GM23338 (cell line): ENCODE data around the gene RABGAP1L. TPM values are rescaled to one million over a fixed set of nuclear protein-coding genes. Genes with fewer than 3 reads are reported as not detected.

Experiments
- ATAC-seq: fragments of 200-7000 bp; cut with Tn5 transposase; 3 replicates; pipeline ENCODE4 v1.9.1; 2020
- DNase-seq: peaks from one replicate; pipeline ENCODE4 v3.0.0-alpha.2; 2015; ENCODE audit warnings: low spot score
- H2AFZ ChIP-seq: fragments of 200-600 bp; sonication (generic); 2 replicates; pipeline ENCODE4 v1.8.0; 2016; ENCODE audit warnings: antibody characterized with exemption, mild to moderate bottlenecking, moderate library complexity
- H3F3A ChIP-seq: fragments of 200-600 bp; sonication (generic); replicated peaks from 2 replicates; pipeline ENCODE4 v1.8.0; 2017; ENCODE audit warnings: antibody characterized with exemption, mixed run types, low read depth
- H3K27ac ChIP-seq: fragments of 200-600 bp; sonication (generic); 2 replicates; pipeline ENCODE4 v1.6.1; 2016; ENCODE audit warnings: low read depth
- H3K27me3 ChIP-seq: fragments of 200-600 bp; sonication (generic); 2 replicates; pipeline ENCODE4 v1.8.0; 2016; ENCODE audit warnings: mild to moderate bottlenecking, mixed run types, moderate library complexity; ENCODE audit not compliant: insufficient read depth
- H3K36me3 ChIP-seq: fragments of 200-600 bp; sonication (generic); 2 replicates; pipeline ENCODE4 v1.8.0; 2016; ENCODE audit warnings: mild to moderate bottlenecking; ENCODE audit not compliant: insufficient read depth
- H3K4me1 ChIP-seq: fragments of 200-600 bp; sonication (generic); 2 replicates; pipeline ENCODE4 v1.8.0; 2016; ENCODE audit warnings: mild to moderate bottlenecking, moderate library complexity; ENCODE audit not compliant: insufficient read depth
- H3K4me2 ChIP-seq: fragments of 200-600 bp; sonication (generic); 2 replicates; pipeline ENCODE4 v1.7.1; 2017; ENCODE audit warnings: mixed run types
- H3K4me3 ChIP-seq: fragments of 200-600 bp; sonication (generic); 2 replicates; pipeline ENCODE4 v1.6.1; 2016; ENCODE audit warnings: mixed run types
- H3K79me2 ChIP-seq: fragments of 200-600 bp; sonication (generic); replicated peaks from 2 replicates; pipeline ENCODE4 v1.8.0; 2017; ENCODE audit warnings: mild to moderate bottlenecking; ENCODE audit not compliant: insufficient read depth
- H3K9me2 ChIP-seq: fragments of 200-600 bp; sonication (generic); 2 replicates; pipeline ENCODE4 v1.8.0; 2017; ENCODE audit not compliant: insufficient read depth
- H4K20me1 ChIP-seq: fragments of 200-600 bp; sonication (generic); replicated peaks from 2 replicates; pipeline ENCODE4 v1.8.0; 2017; ENCODE audit warnings: mild to moderate bottlenecking; ENCODE audit not compliant: insufficient read depth
- H3K27ac Mint-ChIP-seq: 2 replicates; pipeline ENCODE4 v1.8.0; 2020; ENCODE audit warnings: inconsistent platforms, mild to moderate bottlenecking, moderate library complexity, mixed read lengths
- H3K27me3 Mint-ChIP-seq: 3 replicates; pipeline ENCODE4 v1.8.0; 2022; ENCODE audit warnings: low read depth, mild to moderate bottlenecking, moderate library complexity, mixed read lengths, inconsistent platforms; ENCODE audit not compliant: insufficient read depth, poor library complexity
- H3K36me3 Mint-ChIP-seq: 3 replicates; pipeline ENCODE4 v1.8.0; 2021; ENCODE audit warnings: low read depth, mild to moderate bottlenecking, inconsistent platforms, moderate library complexity, mixed read lengths
- H3K4me1 Mint-ChIP-seq: 3 replicates; pipeline ENCODE4 v1.8.0; 2020; ENCODE audit warnings: mild to moderate bottlenecking, inconsistent platforms, mixed read lengths
- H3K4me3 Mint-ChIP-seq: 3 replicates; pipeline ENCODE4 v1.8.0; 2021; ENCODE audit warnings: moderate library complexity, mild to moderate bottlenecking, inconsistent platforms, mixed read lengths
- H3K9me3 Mint-ChIP-seq: 3 replicates; pipeline ENCODE4 v1.8.0; 2020; ENCODE audit warnings: moderate library complexity, mild to moderate bottlenecking, inconsistent platforms, mixed read lengths
- CREB1 ChIP-seq: fragments of 250-450 bp; sonication (Bioruptor Pico); IDR thresholded peaks from 2 replicates; pipeline ENCODE4 v1.5.0; 2020; ENCODE audit warnings: low read depth, mild to moderate bottlenecking, moderate library complexity
- CTCF ChIP-seq, 2 experiments: fragments of 200-600 bp in 1 of 2; sonication (generic) in 1 of 2; conservative IDR thresholded peaks; 2 replicates each; pipeline versions ENCODE4 v1.5.1 to v1.6.1; 2016 to 2017; ENCODE audit warnings: antibody characterized with exemption in 2 of 2, low read depth in 2 of 2, mild to moderate bottlenecking in 2 of 2, moderate library complexity in 1 of 2
- EZH2 ChIP-seq: fragments of 200-600 bp; sonication (generic); IDR thresholded peaks from one replicate; pipeline ENCODE4 v1.8.0; 2017; ENCODE audit warnings: antibody characterized with exemption, mild to moderate bottlenecking, low read depth; ENCODE audit not compliant: unreplicated experiment
- JUNB ChIP-seq: IDR thresholded peaks from one replicate; pipeline ENCODE4 v1.6.1; 2016; ENCODE audit warnings: antibody characterized with exemption; ENCODE audit not compliant: unreplicated experiment
- NANOG ChIP-seq: IDR thresholded peaks from 2 replicates; pipeline ENCODE4 v1.6.1; 2016; ENCODE audit warnings: antibody characterized with exemption, borderline replicate concordance
- POLR2AphosphoS5 ChIP-seq: IDR thresholded peaks from 2 replicates; pipeline ENCODE4 v1.6.1; 2016; ENCODE audit warnings: antibody characterized with exemption, low read depth
- REST ChIP-seq: IDR thresholded peaks from one replicate; pipeline ENCODE4 v1.6.1; 2018; ENCODE audit warnings: antibody characterized with exemption; ENCODE audit not compliant: unreplicated experiment
- ZNF114 ChIP-seq: fragments of 250-450 bp; sonication (Bioruptor Pico); IDR thresholded peaks from 2 replicates; pipeline ENCODE4 v1.5.0; 2020; ENCODE audit warnings: mild to moderate bottlenecking, moderate library complexity
- ZNF331 ChIP-seq: fragments of 250-450 bp; sonication (Bioruptor Pico); IDR thresholded peaks from 2 replicates; pipeline ENCODE4 v1.5.0; 2020; ENCODE audit warnings: low read depth, mild to moderate bottlenecking, moderate library complexity
- polyA plus RNA-seq: library from polyadenylated mRNA; unstranded; fragments of >200 nt; fragmentation: Nextera tagmentation; extraction: Ambion mirVana; gene quantifications from 2 replicates; pipeline ENCODE4 v1.2.1, GENCODE V29; 2016
- total RNA-seq: library from RNA; depleted of rRNA; stranded (reverse); fragments of >200 nt; shearing (Covaris generic); gene quantifications from 2 replicates; pipeline ENCODE4 v1.2.3, GENCODE V29; 2014

Gene RABGAP1L
- total and polyA plus RNA-seq, 2 experiments from 2014 or later, result 83.2 to 136 TPM

- TF ChIP-seq JUNB (no peak), CREB1 (CRISPR knock-in tag) (no peak), ZNF331 (CRISPR knock-in tag) (no peak), ZNF114 (CRISPR knock-in tag) (no peak), REST (no peak), EZH2 (no peak), NANOG (no peak)
These were observed 760.8 kb downstream of the RABGAP1L start (continued) for GRCh38 chr1:174920093-174920492.

GRCh38 chr1:174922121-174922520, 762.8 kb downstream of the RABGAP1L start:
- H3K4me1 ChIP-seq, result no peaks in the 10 kb centered on the region
- H3K9me3 Mint-ChIP-seq, result peaks cover 6% of the 10 kb centered on the region; the same call in 2 of the 3 replicates
- peaks cover 9% of the 10 kb centered on the region; the same call in 1 of the 2 replicates for H3F3A ChIP-seq
- no peak overlapping the region for H3K27ac Mint-ChIP-seq
- H3K4me2 ChIP-seq, result no peak overlapping the region
- peaks cover 99% of the 10 kb centered on the region for H3K79me2 ChIP-seq
- DNase-seq (no peak), ATAC-seq (no peak)
- no peaks in the 10 kb centered on the region for H3K27me3 ChIP-seq
- no peak overlapping the region for H3K4me3 ChIP-seq
- H3K36me3 Mint-ChIP-seq, result peaks cover 67% of the 10 kb centered on the region
- H3K4me3 Mint-ChIP-seq, result no peak overlapping the region
- peak overlapping the region; percentile 56 for H3K27ac ChIP-seq
- peaks cover 5% of the 10 kb centered on the region for H3K4me1 Mint-ChIP-seq
- TF ChIP-seq EZH2, result no peak
- no peak for TF ChIP-seq POLR2AphosphoS5
- no peak for TF ChIP-seq REST
- TF ChIP-seq CTCF (conservative IDR thresholded peaks at IDR 0.05; ENCODE audit: low read depth in 2 of 2), result no peak
- TF ChIP-seq NANOG, result no peak
- H3K27me3 Mint-ChIP-seq, result peaks cover 6% of the 10 kb centered on the region
- peaks cover 54% of the 10 kb centered on the region for H4K20me1 ChIP-seq
- H3K9me2 ChIP-seq, result no peaks in the 10 kb centered on the region
- peaks cover 11% of the 10 kb centered on the region; the same call in 1 of the 2 replicates for H3K36me3 ChIP-seq
- no peak overlapping the region for H2AFZ ChIP-seq
